H1 (cell line): ENCODE results near the gene PFN2.

ENCODE experiments used
- ATF3 ChIP-seq: IDR thresholded peaks from 2 replicates; pipeline ENCODE4 v1.6.1; 2011; ENCODE audit warnings: low read depth, mild to moderate bottlenecking, low read length; ENCODE audit not compliant: insufficient read depth
- CTCF ChIP-seq, 3 experiments: IDR thresholded peaks; 1 replicate in 2 of 3; 2 replicates in 1 of 3; pipeline versions ENCODE4 v1.5.1 to v1.6.1; 2011; ENCODE audit warnings: low read length in 3 of 3, mild to moderate bottlenecking in 3 of 3, inconsistent platforms in 2 of 3, low read depth in 1 of 3, moderate library complexity in 1 of 3; ENCODE audit not compliant: insufficient read depth in 1 of 3; ENCODE audit errors: control extremely low read depth in 1 of 3
- E2F6 ChIP-seq: IDR thresholded peaks from 2 replicates; pipeline ENCODE4 v1.6.1; 2012; ENCODE audit warnings: inconsistent platforms
- PHF8 ChIP-seq: fragments of 200-600 bp; sonication (generic); conservative IDR thresholded peaks from 2 replicates; pipeline ENCODE4 v1.7.1; 2012; ENCODE audit warnings: low read depth, mild to moderate bottlenecking, inconsistent platforms, low read length, moderate library complexity
- POLR2A ChIP-seq, 2 experiments: IDR thresholded peaks; 1 replicate in 1 of 2; 2 replicates in 1 of 2; pipeline ENCODE4 v1.6.1; 2011; ENCODE audit warnings: low read depth in 2 of 2, low read length in 2 of 2, mild to moderate bottlenecking in 2 of 2; ENCODE audit errors: control extremely low read depth in 1 of 2

GRCh38 chr3:150013801-150014200 is 43.1 kb upstream of the PFN2 start:
- no peak for TF ChIP-seq PHF8
- no peak for TF ChIP-seq CTCF (IDR thresholded peaks at IDR 0.05; ENCODE audit: control extremely low read depth in 1 of 3, insufficient read depth in 1 of 3, low read depth in 1 of 3, low read length in 3 of 3)
- TF ChIP-seq ATF3, result no peak
- no peak for TF ChIP-seq POLR2A (IDR thresholded peaks at IDR 0.05; ENCODE audit: control extremely low read depth in 1 of 2, low read depth in 2 of 2, low read length in 2 of 2)
- TF ChIP-seq E2F6, result no peak
